ENCODE data around the gene TBC1D8. TPM values are rescaled to one million over a fixed set of nuclear protein-coding genes. Genes with fewer than 3 reads are reported as not detected.

TBC1D8 gene
- total RNA-seq, 1 donor from 2014 or later = 16.1 TPM

DNA sequence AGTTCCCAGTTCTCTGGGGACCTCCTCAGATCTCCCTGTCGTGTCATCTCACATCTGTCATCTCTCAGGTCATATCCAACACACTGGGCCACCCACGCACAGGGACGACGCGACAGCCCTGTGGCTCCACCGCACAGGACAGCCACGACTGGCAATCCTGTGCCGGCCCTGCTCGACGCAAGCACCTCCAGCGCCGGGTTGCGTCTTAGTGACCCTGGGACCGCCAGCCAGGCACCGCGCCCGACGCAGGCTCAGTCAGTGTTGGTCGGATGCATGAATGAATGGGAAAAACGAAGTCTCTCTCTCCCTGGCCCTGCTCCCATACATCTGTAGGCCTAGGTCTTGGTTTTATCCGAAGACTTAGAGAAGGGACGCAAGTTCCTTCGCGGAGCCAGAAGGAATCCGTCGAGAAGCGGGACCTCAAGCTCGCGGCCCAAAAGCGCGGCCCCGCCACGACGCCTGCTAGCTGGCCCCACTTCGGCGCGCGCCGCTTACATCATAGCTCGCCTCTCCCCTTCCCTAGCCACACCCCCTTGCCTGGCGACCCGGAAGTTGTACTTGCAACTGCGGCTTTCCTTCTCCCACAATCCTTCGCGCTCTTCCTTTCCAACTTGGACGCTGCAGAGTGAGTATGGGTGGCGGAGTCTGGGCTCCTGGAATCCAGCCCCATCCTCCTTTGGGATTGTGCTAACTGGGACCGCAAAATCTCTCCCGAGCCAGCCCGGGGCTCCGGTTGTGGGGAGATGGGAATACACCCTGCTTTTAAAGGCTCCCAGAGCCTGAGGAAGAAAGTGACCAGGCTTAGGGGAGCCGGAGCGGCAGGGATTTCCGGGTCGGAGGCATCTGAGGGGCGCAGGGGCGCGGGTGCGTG is 149.3 kb downstream of the TBC1D8 start, which contains the start of gene RPL31:
RPL31 (plus strand) TSS at position 599 of the 871 bp plus-strand sequence. CDS start 413 bp downstream, outside the sequence.
- DNase-seq (ENCODE audit: low spot score) = peak; percentile 99

DNA sequence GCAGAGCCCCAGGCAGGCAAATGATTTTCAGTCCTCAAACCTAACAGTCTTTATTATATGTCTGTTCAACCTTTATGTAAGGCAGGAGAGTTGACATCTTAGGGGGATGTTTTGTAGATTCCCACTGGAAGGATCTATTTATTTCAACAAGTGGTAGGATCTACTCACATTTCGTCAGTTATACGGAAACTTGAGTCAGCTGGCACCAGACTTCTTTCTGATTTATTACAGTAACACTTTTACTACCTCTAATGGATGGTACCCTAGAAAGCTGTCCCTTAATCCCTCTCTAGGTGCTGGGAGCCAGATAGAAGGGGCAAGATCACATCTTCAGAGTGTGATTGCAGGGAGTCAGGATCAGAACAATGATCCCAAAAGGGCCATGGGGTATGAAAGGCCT is 151.2 kb downstream of the TBC1D8 start:
- DNase-seq (ENCODE audit: low spot score) = no peak

DNA sequence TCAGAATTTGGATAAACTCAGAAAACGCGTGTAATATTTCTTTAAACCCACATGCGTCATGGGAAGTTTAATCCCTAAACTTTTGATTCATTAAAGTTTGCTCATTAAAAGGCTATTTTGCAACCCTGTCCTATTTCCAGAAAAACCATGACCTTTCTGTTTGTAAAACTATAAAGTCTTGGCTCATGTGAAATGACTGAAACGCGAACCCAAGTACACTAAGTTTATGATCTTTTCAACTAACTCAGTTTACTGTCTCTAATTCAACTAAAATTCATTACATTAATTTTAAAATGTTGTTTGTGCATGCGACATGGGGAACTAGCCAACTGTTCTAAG is 153.0 kb downstream of the TBC1D8 start:
- no peak for DNase-seq (ENCODE audit: low spot score)

DNA sequence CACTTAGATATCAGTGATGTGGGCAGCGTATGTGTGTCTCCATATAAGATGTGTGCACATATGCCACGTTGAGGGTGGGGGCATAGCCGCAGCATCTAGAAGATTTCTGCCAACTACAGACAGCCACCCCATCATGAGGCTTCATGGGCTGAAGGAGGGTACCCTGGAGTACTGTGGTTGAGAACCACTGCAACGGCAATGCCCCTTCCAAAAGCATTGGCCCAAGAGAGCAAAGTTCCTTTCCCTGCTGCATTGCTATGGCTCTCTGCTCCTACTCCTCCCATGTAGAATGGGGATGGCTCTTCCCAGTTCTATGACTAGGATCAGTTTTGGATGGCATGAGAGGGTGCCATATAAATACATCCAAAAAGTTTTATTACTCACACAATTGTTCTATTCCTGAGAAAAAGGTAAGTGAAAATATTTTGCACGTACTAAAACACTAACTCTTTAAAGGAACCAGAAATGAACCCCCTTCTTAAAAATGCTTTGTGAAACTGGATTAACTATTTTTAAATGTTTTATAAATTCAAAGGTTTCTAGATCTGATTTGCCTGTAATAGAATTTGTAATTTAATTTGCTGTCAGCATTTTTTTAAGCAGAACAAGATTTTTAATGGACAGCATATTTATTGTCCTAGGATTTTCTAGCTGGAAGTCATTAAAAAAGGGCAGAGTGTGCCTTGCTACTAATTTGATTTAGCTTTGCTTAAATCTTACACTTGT is 153.5 kb downstream of the TBC1D8 start:
- no peak for DNase-seq (ENCODE audit: low spot score)

DNA sequence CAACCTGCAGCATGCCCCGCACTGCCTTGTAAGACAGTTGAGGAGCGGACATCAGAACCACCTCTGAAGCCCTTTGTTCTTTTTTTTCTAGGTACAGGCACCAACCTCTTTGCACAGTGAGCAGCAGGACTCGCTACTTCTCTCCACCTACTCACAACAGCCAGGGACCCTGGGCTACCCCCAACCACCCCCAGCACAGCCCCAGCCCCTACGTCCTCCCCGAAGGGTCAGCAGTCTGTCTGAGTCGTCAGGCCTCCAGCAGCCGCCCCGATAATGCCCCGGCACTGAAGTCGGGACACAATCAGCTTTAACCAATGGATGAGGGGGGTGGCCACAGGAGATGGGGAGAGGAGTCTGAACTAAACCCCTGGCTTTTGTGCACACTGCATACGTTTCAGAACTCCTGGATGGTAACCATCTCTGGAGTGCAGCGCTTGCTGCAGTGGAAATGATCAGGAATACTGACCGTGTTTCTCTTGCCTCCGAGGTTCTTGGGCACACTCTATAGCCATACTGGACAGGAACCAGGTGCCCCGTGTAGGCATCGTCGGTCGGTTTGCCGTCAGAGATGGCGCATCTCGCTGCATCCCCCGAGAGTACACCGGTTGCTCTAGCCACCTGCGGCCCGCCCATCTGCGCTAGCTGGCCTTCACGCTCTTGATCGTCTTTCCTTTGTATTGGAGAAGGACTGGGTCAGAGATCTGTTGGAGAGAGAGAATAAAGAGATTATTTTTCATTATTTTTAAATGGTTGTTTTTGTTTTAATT is 155.7 kb downstream of the TBC1D8 start:
- DNase-seq (ENCODE audit: low spot score) = no peak

DNA sequence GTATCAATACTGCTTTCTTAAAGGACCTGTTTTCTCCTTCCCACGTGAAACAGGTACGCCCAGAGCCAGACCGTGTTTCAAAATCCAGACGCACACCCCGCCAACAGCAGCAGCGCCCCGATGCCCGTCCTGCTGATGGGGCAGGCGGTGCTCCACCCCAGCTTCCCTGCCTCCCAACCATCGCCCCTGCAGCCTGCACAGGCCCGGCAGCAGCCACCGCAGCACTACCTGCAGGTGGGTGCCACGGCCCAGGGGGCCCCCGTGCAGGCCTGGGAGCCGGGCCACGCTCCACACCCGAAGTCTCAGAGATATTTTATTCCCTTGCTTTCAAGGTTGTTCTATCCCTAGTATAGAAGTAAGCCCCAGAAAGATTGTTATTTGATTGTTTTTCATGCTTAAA is 157.9 kb downstream of the TBC1D8 start:
- no peak for DNase-seq (ENCODE audit: low spot score)

DNA sequence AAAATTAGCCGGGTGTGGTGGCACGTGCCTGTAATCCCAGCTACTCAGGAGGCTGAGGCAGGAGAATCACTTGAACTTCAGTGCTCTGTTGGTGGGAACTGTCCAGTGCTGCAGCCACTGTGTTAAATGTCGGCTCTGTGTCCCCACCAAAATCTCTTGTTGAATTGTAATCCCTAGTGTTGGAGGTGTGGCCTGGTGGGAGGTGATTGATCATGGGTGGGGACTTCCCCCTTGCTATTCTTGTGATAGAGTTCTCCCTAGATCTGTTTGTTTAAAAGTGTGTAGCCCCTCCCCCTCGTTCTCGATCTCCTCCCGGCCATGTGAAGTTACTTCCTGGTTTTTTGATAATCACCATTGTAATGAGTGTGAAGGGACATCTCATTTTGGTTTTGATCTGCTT is 158.9 kb downstream of the TBC1D8 start:
- DNase-seq (ENCODE audit: low spot score) = no peak

DNA sequence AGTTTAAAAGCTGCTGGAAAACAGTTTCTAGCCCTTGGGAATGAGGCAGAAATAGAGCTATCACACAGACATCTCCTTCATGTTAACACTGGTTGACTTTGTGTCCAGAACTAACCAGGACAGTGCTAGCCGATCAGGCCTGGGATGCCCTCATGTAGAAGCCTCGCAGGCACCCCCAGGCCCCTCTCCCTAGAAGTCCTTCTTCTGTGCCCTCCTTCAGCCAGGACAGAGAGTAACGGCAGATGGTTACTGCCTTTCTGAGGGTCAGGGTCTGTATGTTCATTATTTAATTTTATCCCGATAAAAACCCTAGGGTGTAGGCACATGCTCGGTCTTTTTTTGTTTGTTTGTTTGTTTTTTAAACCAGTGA is 159.8 kb downstream of the TBC1D8 start:
- no peak for DNase-seq (ENCODE audit: low spot score)

DNA sequence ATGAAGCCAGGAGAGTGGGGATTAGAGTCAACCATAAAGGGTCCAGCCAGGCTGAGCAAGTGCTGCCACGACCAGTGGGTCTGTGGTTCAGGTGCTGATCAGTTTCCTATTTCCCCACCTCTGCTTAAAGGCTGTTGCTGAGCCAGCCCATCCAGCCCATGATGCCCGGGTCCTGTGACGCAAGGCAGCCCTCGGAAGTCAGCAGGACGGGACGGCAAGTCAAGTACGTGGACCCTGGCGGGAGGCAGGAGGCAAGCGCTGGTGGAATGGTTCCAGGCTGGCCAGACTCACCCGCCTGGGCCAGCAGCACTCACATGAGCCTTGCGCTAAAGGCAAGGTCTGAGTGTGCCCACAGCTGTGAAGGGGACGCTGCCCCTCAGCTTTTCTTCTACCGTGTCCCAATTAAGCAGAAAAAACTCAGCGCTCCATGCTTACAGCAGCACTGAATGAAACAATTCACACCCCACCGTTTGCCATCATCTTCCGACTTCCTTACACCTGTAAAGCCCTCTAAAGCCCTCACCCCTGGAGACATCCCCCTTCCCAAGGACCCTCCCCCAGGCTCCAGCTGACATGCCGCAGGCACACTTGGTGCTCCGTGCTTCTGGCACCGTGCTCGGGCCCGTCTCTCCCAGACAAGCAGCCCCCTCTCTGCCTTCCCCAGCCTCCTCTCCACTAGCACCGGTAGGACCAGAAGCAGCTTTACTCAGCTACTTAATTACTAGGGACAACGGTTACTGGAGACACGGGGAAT is 160.4 kb downstream of the TBC1D8 start:
- no peak for DNase-seq (ENCODE audit: low spot score)

DNA sequence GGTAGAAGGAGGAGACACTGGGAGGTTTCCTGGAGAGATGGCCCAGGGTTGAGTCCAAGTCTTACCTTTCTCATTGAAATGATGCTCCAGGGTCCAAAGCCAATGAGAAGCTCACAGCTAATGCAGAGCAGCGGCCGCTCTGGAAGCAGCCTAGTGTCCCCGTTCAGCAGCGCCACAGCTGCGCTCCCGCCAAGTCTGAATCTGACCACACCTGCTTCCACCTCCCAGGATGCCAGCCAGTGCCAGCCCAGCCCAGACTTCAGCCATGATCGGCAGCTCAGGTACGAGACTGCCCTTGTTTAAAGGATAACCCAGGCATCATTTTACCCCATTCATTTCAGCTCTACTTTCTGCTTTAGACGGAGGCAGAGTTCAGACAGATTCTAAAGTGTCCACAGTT is 161.0 kb downstream of the TBC1D8 start:
- DNase-seq (ENCODE audit: low spot score) = no peak

DNA sequence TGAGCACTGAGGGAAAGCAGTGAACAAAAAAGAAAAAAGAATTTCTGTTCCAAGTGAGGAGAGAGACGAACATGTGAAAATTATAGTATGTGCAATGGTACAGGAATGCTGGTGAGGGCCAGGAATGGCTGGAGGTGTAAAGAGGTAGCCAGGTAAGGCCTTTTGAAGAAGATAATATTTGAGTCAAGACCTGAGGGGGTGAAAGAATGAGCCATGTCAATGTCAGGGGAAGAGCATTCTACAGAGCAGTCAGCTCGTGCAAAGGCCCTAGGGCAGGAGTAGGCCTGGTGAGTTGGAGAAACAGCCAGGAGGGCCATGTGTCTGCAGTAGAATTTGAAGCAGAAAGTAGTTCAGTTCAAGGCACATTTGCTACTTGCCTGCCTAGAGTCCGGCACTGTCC is 161.5 kb downstream of the TBC1D8 start:
- no peak for DNase-seq (ENCODE audit: low spot score)

DNA sequence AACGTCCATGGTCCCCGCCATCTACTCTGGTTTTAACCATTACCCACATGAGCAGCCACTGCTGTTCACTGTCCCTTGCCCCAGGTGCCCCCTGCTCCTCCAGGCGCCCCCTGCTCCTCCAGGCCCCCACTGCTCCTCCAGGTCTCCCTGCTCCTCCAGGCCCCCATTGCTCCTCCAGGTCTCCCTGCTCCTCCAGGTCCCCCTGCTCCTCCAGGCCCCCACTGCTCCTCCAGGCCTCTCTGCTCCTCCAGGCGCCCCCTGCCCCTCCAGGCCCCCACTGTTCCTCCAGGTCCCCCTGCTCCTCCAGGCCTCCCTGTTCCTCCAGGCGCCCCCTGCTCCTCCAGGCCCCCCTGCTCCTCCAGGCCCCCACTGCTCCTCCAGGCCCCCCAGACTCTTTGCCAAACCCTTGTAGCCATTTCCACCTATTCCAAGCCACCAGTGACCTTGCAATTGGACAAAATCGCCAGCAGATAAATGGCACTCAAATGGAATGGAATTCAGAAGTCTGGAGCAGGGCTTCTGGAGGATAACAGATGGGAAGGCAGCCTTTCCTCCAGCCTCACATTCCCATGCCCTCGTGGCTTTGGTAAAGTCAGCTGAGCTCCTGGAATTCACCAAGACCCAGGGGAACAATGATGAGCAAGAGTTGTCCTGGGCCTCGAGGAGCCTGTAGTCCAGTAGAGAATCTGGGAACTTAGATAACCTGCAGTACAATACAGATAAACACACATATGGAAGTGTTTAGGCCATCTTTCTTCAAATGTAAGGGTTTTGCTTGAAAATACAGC is 162.4 kb downstream of the TBC1D8 start:
- DNase-seq (ENCODE audit: low spot score) = no peak

DNA sequence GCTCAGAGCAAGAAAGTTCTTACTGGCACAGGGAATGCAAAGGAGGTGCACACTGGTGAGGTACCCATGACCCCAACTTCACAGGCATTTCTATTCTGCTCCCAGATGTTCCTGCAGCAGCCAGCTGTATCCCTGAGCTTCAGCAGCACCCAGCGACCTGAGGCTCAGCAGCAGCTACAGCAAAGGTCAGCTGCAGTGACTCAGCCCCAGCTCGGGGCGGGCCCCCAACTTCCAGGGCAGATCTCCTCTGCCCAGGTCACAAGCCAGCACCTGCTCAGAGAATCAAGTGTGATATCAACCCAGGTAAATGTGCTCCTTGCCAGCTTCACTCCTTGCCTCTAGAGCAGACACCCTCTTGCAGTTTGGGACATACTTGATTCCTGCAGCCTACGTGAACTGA is 163.2 kb downstream of the TBC1D8 start:
- no peak for DNase-seq (ENCODE audit: low spot score)

DNA sequence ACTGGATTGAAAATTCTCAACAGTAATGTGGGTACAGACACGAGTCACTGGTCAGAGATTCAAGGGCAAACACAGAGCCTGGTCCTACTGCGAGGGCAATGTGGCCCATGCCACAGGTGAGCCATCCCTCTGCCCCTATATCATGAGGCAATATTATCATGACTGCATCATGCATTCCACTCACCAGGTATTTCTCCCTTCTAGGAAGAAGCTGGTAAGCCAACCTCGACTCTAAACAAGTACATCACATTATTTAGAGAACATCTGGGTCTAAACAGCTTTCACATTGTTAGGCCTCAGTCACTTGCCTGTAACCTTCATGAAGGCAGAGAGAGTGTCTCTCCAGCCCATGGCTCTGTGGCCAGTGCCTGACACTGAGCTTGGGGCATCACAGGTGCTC is 163.6 kb downstream of the TBC1D8 start:
- no peak for DNase-seq (ENCODE audit: low spot score)

DNA sequence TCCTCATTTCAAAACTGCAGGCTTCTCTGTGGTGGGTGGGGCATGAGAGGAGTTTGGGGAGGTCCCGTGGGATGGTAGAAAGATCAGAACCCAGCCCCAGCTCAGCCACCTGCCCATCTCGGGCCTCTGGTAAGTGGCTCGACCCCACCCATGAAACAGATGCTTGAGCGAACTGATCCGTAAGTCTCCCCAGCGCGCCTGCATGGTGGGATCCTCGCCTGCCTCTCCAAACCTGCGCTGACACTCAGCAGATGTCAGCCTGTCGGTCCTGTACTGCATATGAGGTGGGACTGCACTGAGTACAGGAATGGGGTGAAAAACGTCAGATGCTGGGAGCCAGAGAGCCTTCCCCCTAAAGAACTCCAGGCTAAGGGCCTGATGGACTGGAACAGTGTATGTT is 165.0 kb downstream of the TBC1D8 start:
- no peak for DNase-seq (ENCODE audit: low spot score)

DNA sequence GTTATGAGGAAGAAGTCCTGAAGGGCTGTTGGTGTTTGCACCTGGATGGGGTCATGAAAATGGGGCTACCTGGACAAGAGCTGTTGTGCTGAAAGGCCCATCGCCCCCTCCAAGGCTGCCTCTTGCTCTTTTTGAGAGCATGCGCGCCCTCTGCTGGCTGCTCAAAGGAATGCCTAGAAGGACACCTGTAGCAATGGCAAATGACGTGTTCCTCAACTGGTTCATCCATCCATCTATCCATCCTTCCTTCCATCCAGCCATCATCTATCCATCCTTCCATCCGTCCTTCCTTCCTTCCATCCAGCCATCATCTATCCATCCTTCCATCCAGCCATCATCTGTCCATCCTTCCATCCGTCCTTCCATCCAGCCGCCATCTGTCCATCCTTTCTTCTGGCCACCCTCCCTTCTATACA is 166.3 kb downstream of the TBC1D8 start:
- peak; percentile 73 for DNase-seq (ENCODE audit: low spot score)

DNA sequence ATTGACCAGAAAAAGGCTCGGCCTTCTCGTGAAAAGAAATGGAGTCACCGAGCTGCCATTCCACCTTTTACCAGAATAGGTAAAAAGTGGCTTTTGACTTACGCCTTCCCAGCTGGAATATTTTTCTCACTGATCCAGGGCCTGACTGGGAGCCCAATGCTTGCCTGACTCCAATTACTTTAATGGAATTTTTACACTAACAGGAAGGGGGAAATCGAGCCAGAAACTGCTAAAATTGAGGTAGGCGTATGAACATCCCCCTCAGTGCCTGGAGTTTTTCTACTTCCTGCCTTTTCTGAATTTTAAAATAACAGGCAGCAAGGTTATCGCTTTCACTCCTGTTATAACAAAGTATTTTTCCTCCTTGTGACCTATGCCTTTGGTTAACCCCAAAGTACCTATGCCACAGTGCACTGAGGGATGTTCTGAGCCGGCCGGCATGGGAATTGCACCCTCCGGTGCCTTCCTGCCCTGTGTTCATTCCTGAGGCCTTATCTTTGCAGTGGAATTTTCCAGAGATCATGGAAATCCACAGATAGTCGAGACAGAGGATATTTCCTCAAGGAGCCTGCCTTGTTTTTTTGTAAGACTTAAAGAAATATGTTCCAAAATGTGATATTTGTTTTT is 167.4 kb downstream of the TBC1D8 start:
- DNase-seq (ENCODE audit: low spot score) = peak; percentile 88

DNA sequence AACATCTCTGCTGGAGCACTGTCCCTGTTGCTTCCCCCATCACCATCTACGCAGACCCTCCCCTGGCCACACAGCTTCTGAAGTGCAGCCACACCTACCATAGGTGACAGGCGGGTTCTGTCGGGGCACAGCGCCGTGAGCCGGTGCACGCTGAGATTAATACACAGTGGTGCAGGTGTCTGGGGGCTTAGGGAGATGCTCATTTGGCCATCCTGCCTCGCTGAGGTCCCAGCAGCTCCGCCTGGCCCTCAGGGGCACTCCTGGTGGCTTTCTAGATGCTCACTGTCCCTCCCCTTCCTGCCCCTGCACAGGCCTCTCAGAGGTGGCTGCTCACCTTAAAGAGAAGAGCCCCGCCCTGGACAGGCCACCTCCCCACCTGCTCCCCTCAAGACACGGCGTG is 168.0 kb downstream of the TBC1D8 start:
- no peak for DNase-seq (ENCODE audit: low spot score)

DNA sequence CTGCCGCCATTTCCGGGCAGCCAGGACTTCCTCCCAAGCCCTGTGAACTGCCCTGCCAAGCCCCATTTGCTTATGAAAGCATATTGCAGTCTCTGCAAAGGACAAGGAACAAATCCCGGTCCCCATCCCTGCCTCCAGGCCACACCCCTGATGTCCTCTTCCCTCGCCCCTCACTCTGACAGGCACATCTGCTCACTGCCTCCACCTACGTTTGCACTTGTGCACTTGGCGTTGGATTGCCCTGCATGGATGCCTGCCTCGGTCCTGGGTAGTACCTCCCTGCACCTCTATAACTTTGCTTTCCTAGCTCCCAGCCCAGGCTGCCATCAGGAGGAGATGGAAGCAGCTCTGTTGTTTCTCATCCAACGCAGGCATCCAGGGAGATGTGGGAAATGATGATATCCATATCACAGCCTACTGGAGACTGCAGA is 168.7 kb downstream of the TBC1D8 start:
- DNase-seq (ENCODE audit: low spot score) = peak; percentile 75

DNA sequence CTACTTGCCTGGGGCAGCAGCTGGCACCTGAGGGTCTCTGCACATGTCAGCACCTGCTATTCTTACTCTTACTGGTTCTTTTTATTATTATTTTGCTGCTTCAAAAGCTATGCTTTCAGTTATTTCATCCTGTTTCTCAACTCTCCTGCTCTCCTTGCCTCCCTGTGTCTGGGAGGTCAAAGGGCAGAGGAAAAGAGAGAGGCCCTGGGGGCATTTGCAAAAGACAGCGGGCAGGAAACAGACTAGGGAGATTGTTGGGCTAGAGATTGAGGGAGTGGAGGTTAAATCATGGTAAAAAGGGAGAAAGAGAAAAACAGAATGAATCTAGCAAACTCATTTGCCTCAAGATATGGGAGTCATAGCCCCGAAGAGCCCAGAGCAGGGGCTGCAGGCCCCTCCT is 170.2 kb downstream of the TBC1D8 start:
- no peak for DNase-seq (ENCODE audit: low spot score)
